Muscle layer of colon (tissue), 2 donors: ENCODE data around the gene CDC14A.

Source experiments
- H3K27ac ChIP-seq: one replicate; pipeline ENCODE4 v1.7.0; 2013; ENCODE audit warnings: low read depth, mild to moderate bottlenecking, low read length, moderate library complexity
- H3K27me3 ChIP-seq, 2 donors: one replicate each; pipeline ENCODE4 v1.7.0; 2013; ENCODE audit warnings: low read length in 2 of 2, mild to moderate bottlenecking in 2 of 2; ENCODE audit not compliant: insufficient read depth in 2 of 2, control insufficient read depth in 1 of 2
- H3K36me3 ChIP-seq: one replicate; pipeline ENCODE4 v1.7.0; 2013; ENCODE audit warnings: mild to moderate bottlenecking, low read length; ENCODE audit not compliant: insufficient read depth
- H3K4me1 ChIP-seq: one replicate; pipeline ENCODE4 v1.7.0; 2013; ENCODE audit warnings: mild to moderate bottlenecking, low read length; ENCODE audit not compliant: insufficient read depth
- H3K4me3 ChIP-seq, 2 donors: one replicate each; pipeline ENCODE4 v1.7.0; 2013; ENCODE audit warnings: low read length in 2 of 2, low read depth in 1 of 2, mild to moderate bottlenecking in 1 of 2, moderate library complexity in 1 of 2
- H3K9ac ChIP-seq: one replicate; pipeline ENCODE4 v1.7.0; 2013; ENCODE audit warnings: low read length
- H3K9me3 ChIP-seq: one replicate; pipeline ENCODE4 v1.7.0; 2013; ENCODE audit warnings: mild to moderate bottlenecking, low read length
- donor health status: abdominal sarcoma.
- donor health status: Adenocarcinoma of cecum.

Gene CDC14A

GRCh38 chr1:100479620-100480338 is 127.5 kb downstream of the CDC14A start:
- Histone ChIP-seq H3K9ac (no peak overlapping the region), H3K4me3 (no peak overlapping the region), H3K4me1 (no peaks in the 10 kb centered on the region), H3K9me3 (no peaks in the 10 kb centered on the region), H3K27me3 (no peaks in the 10 kb centered on the region), H3K36me3 (no peaks in the 10 kb centered on the region), H3K27ac (no peak overlapping the region)

- Histone ChIP-seq H3K27ac (no peak overlapping the region), H3K9ac (no peak overlapping the region), H3K4me3 (no peak overlapping the region), H3K4me1 (no peaks in the 10 kb centered on the region), H3K9me3 (no peaks in the 10 kb centered on the region), H3K36me3 (peaks cover 9% of the 10 kb centered on the region), H3K27me3 (no peaks in the 10 kb centered on the region)
These were observed 129.0 kb downstream of the CDC14A start for GRCh38 chr1:100481303-100481702.

- Histone ChIP-seq H3K36me3 (peaks cover 9% of the 10 kb centered on the region), H3K4me3 (no peak overlapping the region), H3K27me3 (no peaks in the 10 kb centered on the region), H3K27ac (no peak overlapping the region), H3K4me1 (no peaks in the 10 kb centered on the region), H3K9ac (no peak overlapping the region), H3K9me3 (no peaks in the 10 kb centered on the region)
These were observed 129.9 kb downstream of the CDC14A start for GRCh38 chr1:100482167-100482566.

GRCh38 chr1:100482748-100483147 is 130.4 kb downstream of the CDC14A start:
- no peak overlapping the region for H3K27ac ChIP-seq
- peaks cover 9% of the 10 kb centered on the region for H3K36me3 ChIP-seq
- H3K27me3 ChIP-seq, result no peaks in the 10 kb centered on the region
- no peaks in the 10 kb centered on the region for H3K9me3 ChIP-seq
- no peak overlapping the region for H3K9ac ChIP-seq
- H3K4me1 ChIP-seq, result no peaks in the 10 kb centered on the region
- no peak overlapping the region for H3K4me3 ChIP-seq

- Histone ChIP-seq H3K27ac (no peak overlapping the region), H3K4me3 (no peak overlapping the region)
These were observed 130.9 kb downstream of the CDC14A start for GRCh38 chr1:100483230-100483629.

GRCh38 chr1:100485855-100486258 is 133.6 kb downstream of the CDC14A start:
- H3K9ac ChIP-seq, result no peak overlapping the region
- H3K4me3 ChIP-seq, result no peak overlapping the region
- no peaks in the 10 kb centered on the region for H3K4me1 ChIP-seq
- no peaks in the 10 kb centered on the region for H3K9me3 ChIP-seq
- no peaks in the 10 kb centered on the region for H3K27me3 ChIP-seq
- no peak overlapping the region for H3K27ac ChIP-seq
- H3K36me3 ChIP-seq, result peaks cover 9% of the 10 kb centered on the region

More at GRCh38 chr1:100483230-100483629, 130.9 kb downstream of the CDC14A start:
- Histone ChIP-seq H3K4me1 (no peaks in the 10 kb centered on the region), H3K9ac (no peak overlapping the region), H3K36me3 (peaks cover 9% of the 10 kb centered on the region), H3K9me3 (no peaks in the 10 kb centered on the region), H3K27me3 (no peaks in the 10 kb centered on the region)

- Histone ChIP-seq H3K27me3 (no peaks in the 10 kb centered on the region), H3K4me1 (no peaks in the 10 kb centered on the region), H3K4me3 (no peak overlapping the region), H3K36me3 (peaks cover 38% of the 10 kb centered on the region), H3K9me3 (no peaks in the 10 kb centered on the region), H3K27ac (no peak overlapping the region), H3K9ac (no peak overlapping the region)
These were observed 142.2 kb downstream of the CDC14A start for GRCh38 chr1:100494393-100495084.

- peaks cover 38% of the 10 kb centered on the region for H3K36me3 ChIP-seq
These were observed 144.6 kb downstream of the CDC14A start for GRCh38 chr1:100496896-100497295.

GRCh38 chr1:100497796-100498195 is 145.5 kb downstream of the CDC14A start:
- no peak overlapping the region for H3K27ac ChIP-seq
- H3K4me3 ChIP-seq, result no peak overlapping the region
- H3K9me3 ChIP-seq, result no peaks in the 10 kb centered on the region
- no peaks in the 10 kb centered on the region for H3K27me3 ChIP-seq
- no peak overlapping the region for H3K9ac ChIP-seq
- H3K4me1 ChIP-seq, result no peaks in the 10 kb centered on the region
- peaks cover 38% of the 10 kb centered on the region for H3K36me3 ChIP-seq

More at GRCh38 chr1:100496896-100497295, 144.6 kb downstream of the CDC14A start:
- Histone ChIP-seq H3K4me3 (no peak overlapping the region), H3K4me1 (no peaks in the 10 kb centered on the region), H3K9me3 (no peaks in the 10 kb centered on the region), H3K9ac (no peak overlapping the region), H3K27ac (no peak overlapping the region), H3K27me3 (no peaks in the 10 kb centered on the region)

GRCh38 chr1:100499194-100499811 is 147.0 kb downstream of the CDC14A start:
- no peaks in the 10 kb centered on the region for H3K27me3 ChIP-seq
- peaks cover 38% of the 10 kb centered on the region for H3K36me3 ChIP-seq
- H3K9me3 ChIP-seq, result no peaks in the 10 kb centered on the region
- H3K9ac ChIP-seq, result no peak overlapping the region
- H3K4me3 ChIP-seq, result no peak overlapping the region
- no peak overlapping the region for H3K27ac ChIP-seq
- no peaks in the 10 kb centered on the region for H3K4me1 ChIP-seq

GRCh38 chr1:100502052-100502792 is 149.9 kb downstream of the CDC14A start:
- Histone ChIP-seq H3K27me3 (no peaks in the 10 kb centered on the region), H3K9me3 (no peaks in the 10 kb centered on the region), H3K27ac (no peak overlapping the region), H3K9ac (no peak overlapping the region), H3K36me3 (peaks cover 22% of the 10 kb centered on the region), H3K4me1 (no peaks in the 10 kb centered on the region), H3K4me3 (no peak overlapping the region)
